CD4-positive, alpha-beta T cell treated with Interleukin-4 for 1 hour (primary cell): ENCODE measurements around the gene PPP2R1B.

Experiments used
- DNase-seq, 2 donors: peaks; one replicate each; pipeline ENCODE4 v3.0.0-alpha.2; 2020 to 2022

PPP2R1B gene

GRCh38 chr11:111684251-111684650 is 81.9 kb downstream of the PPP2R1B start:
- no peak for DNase-seq

- DNase-seq: no peak
These were observed 82.4 kb downstream of the PPP2R1B start for GRCh38 chr11:111683806-111684205.

- no peak for DNase-seq
These were observed 85.6 kb downstream of the PPP2R1B start for GRCh38 chr11:111680486-111681175.
